ENCODE measurements around the gene PSMD12. TPM values are rescaled to one million over a fixed set of nuclear protein-coding genes. Genes with fewer than 3 reads are reported as not detected.
A peak's percentile ranks its signal among the peaks of the same experiment; 100 is the strongest.

The PSMD12 gene
- total RNA-seq, 2 donors from 2014 or later: 19.8 to 24.0 TPM

DNA sequence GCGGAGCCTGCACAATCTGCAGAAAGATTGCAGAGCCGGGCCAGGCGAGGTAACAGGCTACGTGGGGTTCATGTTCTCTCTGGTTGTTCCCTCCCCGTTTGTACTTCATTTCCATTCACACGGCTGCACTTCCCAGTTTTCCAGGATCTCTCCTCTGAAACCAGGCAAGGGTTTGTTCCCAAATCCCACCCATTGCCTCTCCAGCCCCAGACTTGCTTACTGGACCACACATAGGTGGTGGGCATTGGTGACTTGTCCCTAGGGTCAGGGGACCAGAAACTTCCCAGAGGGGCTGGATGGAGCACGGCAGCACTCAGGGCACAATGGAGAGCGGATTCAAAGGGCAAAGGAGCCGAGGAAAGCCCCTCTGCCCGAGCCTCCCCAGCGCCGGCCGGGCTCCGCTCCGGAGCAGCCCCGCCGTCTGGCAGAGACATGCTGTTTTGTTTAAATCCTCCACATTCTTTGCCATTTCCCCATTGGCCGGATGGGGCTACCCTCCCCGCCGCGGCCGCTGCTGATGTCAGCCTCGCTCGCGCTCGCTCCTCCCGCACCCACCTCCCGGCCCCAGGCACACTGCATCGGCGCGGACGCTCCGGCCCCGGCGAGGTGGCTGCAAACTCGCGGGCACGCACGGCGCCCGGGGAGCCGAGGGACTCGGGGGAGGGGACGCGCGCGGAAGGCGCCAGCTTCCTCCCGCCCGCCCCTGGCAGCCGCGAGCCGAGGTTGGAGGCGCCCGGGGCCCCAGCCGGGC is 10.5 kb upstream of the PSMD12 start, which contains the start of gene PITPNC1:
Gene PITPNC1 (plus strand): TSS at position 545 of the 751 bp plus-strand sequence.
- Histone ChIP-seq H3K27ac (peak within 1 kb of the TSS; percentile 90 to 94), H3K4me1 (replicated peaks) (peaks cover 9% of the 10 kb centered on the region), H3K27me3 (replicated peaks; ENCODE audit: insufficient read depth) (no peaks in the 10 kb centered on the region), H3K4me3 (peak within 1 kb of the TSS; percentile 69 to 79), H3K9me3 (no peaks in the 10 kb centered on the region), H3K36me3 (no peaks in the 10 kb centered on the region)
- intact Hi-C loops (cut with DNase I): loop anchor here (5.0 to 10.0 kb wide), 2 partner anchors 310 to 448 kb away; partner anchors contain the start of gene BPTF
- peak; percentile 87 for DNase-seq (ENCODE audit: low spot score)
- under 1% methylated on average over 41 of the region's 56 CpGs for WGBS
- TF ChIP-seq, protein P1, sequence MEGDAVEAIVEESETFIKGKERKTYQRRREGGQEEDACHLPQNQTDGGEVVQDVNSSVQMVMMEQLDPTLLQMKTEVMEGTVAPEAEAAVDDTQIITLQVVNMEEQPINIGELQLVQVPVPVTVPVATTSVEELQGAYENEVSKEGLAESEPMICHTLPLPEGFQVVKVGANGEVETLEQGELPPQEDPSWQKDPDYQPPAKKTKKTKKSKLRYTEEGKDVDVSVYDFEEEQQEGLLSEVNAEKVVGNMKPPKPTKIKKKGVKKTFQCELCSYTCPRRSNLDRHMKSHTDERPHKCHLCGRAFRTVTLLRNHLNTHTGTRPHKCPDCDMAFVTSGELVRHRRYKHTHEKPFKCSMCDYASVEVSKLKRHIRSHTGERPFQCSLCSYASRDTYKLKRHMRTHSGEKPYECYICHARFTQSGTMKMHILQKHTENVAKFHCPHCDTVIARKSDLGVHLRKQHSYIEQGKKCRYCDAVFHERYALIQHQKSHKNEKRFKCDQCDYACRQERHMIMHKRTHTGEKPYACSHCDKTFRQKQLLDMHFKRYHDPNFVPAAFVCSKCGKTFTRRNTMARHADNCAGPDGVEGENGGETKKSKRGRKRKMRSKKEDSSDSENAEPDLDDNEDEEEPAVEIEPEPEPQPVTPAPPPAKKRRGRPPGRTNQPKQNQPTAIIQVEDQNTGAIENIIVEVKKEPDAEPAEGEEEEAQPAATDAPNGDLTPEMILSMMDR (IDR thresholded peaks at IDR 0.05): peak in 3 of 4 experiments; percentile 7 to 50 (median 42)
- TF ChIP-seq POLR2A (IDR thresholded peaks at IDR 0.05) (peak; percentile 86), POLR2AphosphoS5 (IDR thresholded peaks at IDR 0.05) (peak; percentile 75)

DNA sequence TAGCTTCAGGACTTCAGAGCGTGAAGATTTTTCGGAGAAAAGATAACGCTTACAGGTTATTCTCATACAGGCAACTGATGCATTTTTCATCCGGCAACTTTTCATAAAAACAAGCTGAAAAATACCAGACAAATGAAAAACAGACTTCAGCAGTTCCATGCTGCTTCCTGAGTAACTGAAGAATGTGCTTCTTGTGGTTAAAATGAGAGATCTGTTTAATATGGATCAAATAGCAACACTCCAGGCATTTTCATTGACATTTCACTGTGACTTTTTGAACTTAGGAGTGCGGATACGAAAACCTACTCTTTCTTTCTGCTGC is 10.0 kb upstream of the PSMD12 start:
- Histone ChIP-seq H3K27ac (peak overlapping the region; percentile 90 to 94), H3K4me1 (replicated peaks) (peaks cover 9% of the 10 kb centered on the region), H3K36me3 (no peaks in the 10 kb centered on the region), H3K4me3 (peak overlapping the region; percentile 69 to 79), H3K9me3 (no peaks in the 10 kb centered on the region), H3K27me3 (replicated peaks; ENCODE audit: insufficient read depth) (no peaks in the 10 kb centered on the region)
- no peak for DNase-seq (ENCODE audit: low spot score)
- TF ChIP-seq POLR2A (IDR thresholded peaks at IDR 0.05): no peak
- no peak for TF ChIP-seq POLR2AphosphoS5 (IDR thresholded peaks at IDR 0.05)
- TF ChIP-seq, protein P1 (IDR thresholded peaks at IDR 0.05): no peak
- intact Hi-C loops (cut with DNase I): loop anchor here (5.0 to 10.0 kb wide), 2 partner anchors 311 to 448 kb away; partner anchors contain the start of gene BPTF
- WGBS: 34% methylated on average over 6 of the region's 6 CpGs

DNA sequence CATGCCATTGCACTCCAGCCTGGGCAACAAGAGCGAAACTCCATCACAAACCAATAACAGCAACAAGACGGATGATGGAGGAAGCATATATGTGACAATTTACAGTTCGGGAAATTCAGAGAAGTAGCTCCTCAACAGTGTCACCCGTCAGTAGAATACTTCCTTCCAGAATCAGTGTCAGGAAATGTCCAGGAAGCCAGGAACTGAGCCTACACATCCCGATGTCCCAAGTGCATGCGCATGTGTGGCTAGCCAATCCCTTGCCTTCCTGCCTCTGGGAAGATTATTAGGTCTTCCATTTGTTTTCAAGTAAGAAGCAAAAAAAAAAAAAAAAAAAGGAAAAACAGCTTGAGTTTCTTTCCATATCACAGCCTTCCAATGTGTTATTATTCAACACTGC is 9.3 kb upstream of the PSMD12 start:
- 82% methylated on average over 6 of the region's 6 CpGs for WGBS
- TF ChIP-seq POLR2AphosphoS5 (IDR thresholded peaks at IDR 0.05) (no peak), POLR2A (IDR thresholded peaks at IDR 0.05) (no peak)
- TF ChIP-seq, protein P1 (IDR thresholded peaks at IDR 0.05): no peak
- Histone ChIP-seq H3K27ac (no peak overlapping the region), H3K9me3 (no peaks in the 10 kb centered on the region), H3K36me3 (no peaks in the 10 kb centered on the region), H3K27me3 (replicated peaks; ENCODE audit: insufficient read depth) (no peaks in the 10 kb centered on the region), H3K4me3 (no peak overlapping the region), H3K4me1 (replicated peaks) (peaks cover 9% of the 10 kb centered on the region)
- intact Hi-C loops (cut with DNase I): loop anchor here (5.0 to 10.0 kb wide), 2 partner anchors 312 to 449 kb away; partner anchors contain the start of gene BPTF
- no peak for DNase-seq (ENCODE audit: low spot score)

GRCh38 chr17:67375054-67375427 is 8.7 kb upstream of the PSMD12 start:
- intact Hi-C loops (cut with DNase I): loop anchor here (5.0 to 10.0 kb wide), 2 partner anchors 312 to 450 kb away; partner anchors contain the start of gene BPTF
- Histone ChIP-seq H3K36me3 (no peaks in the 10 kb centered on the region), H3K9me3 (no peaks in the 10 kb centered on the region), H3K4me3 (no peak overlapping the region), H3K27ac (no peak overlapping the region), H3K4me1 (replicated peaks) (peaks cover 9% of the 10 kb centered on the region), H3K27me3 (replicated peaks; ENCODE audit: insufficient read depth) (no peaks in the 10 kb centered on the region)
- TF ChIP-seq POLR2A (IDR thresholded peaks at IDR 0.05) (no peak), POLR2AphosphoS5 (IDR thresholded peaks at IDR 0.05) (no peak)
- TF ChIP-seq, protein P1 (IDR thresholded peaks at IDR 0.05): no peak
- WGBS: 77% methylated on average over 5 of the region's 5 CpGs
- no peak for DNase-seq (ENCODE audit: low spot score)

Data from prostate gland (tissue), 2 donors.